IMR-90 (cell line): ENCODE measurements around the gene SLC39A11. TPM values are rescaled to one million over a fixed set of nuclear protein-coding genes. Genes with fewer than 3 reads are reported as not detected.

ENCODE experiments used
- ATAC-seq: fragments of 200-7000 bp; cut with Tn5 transposase; 2 replicates; pipeline ENCODE4 v1.9.1; 2020; ENCODE audit warnings: low read depth, mild to moderate bottlenecking, moderate library complexity
- BruUV-seq: library from RNA; stranded (reverse); fragments of 400-500 nt; replicated peaks from 2 replicates; lab custom pipeline; 2021; lab: Mats Ljungman, UMichigan
- CTCF ChIA-PET: fragments of 300-600 bp; formaldehyde crosslinking; extraction: SDS; loops from one replicate; lab custom pipeline; 2021; ENCODE audit warnings: antibody characterized with exemption; lab: Yijun Ruan, JAX
- POLR2A ChIA-PET: fragments of 300-600 bp; sonication (Branson Sonifier 250); formaldehyde crosslinking; loops from one replicate; lab custom pipeline; 2022; ENCODE audit warnings: antibody characterized with exemption; ENCODE audit not compliant: unreplicated experiment; lab: Charles Lee
- DNase-seq: peaks from one replicate; pipeline ENCODE4 v3.0.0; 2013
- H2AFZ ChIP-seq: replicated peaks from 2 replicates; pipeline ENCODE3; 2013; ENCODE audit warnings: low read length, mild to moderate bottlenecking; ENCODE audit not compliant: poor library complexity
- H2AK5ac ChIP-seq: 2 replicates; pipeline ENCODE4 v1.6.1; 2013; ENCODE audit warnings: low read depth, low read length, inconsistent platforms
- H2AK9ac ChIP-seq: replicated peaks from 2 replicates; pipeline ENCODE3; 2013; ENCODE audit warnings: mild to moderate bottlenecking, low read depth, low read length, moderate library complexity; ENCODE audit not compliant: poor library complexity
- H2BK120ac ChIP-seq: 2 replicates; pipeline ENCODE4 v1.6.1; 2013; ENCODE audit warnings: low read depth, low read length, inconsistent platforms
- H2BK15ac ChIP-seq: 3 replicates; pipeline ENCODE4 v1.6.1; 2013; ENCODE audit warnings: low read depth, low read length, inconsistent platforms
- H2BK20ac ChIP-seq: 2 replicates; pipeline ENCODE4 v1.6.1; 2013; ENCODE audit warnings: low read depth, mild to moderate bottlenecking, inconsistent platforms, low read length, moderate library complexity
- H2BK5ac ChIP-seq: 2 replicates; pipeline ENCODE4 v1.6.1; 2013; ENCODE audit warnings: mild to moderate bottlenecking, low read depth, low read length, inconsistent platforms; ENCODE audit not compliant: poor library complexity, severe bottlenecking
- H3K14ac ChIP-seq: replicated peaks from 2 replicates; pipeline ENCODE4 v1.6.1; 2013; ENCODE audit warnings: low read depth, low read length, inconsistent platforms
- H3K18ac ChIP-seq: 2 replicates; pipeline ENCODE4 v1.6.1; 2013; ENCODE audit warnings: low read depth, low read length, control low read depth
- H3K23ac ChIP-seq: 2 replicates; pipeline ENCODE4 v1.6.1; 2013; ENCODE audit warnings: low read depth, low read length, inconsistent platforms
- H3K27ac ChIP-seq: 2 replicates; pipeline ENCODE4 v1.5.1; 2013; ENCODE audit warnings: mild to moderate bottlenecking, control low read depth, low read length; ENCODE audit not compliant: insufficient read depth
- H3K27me3 ChIP-seq: 2 replicates; pipeline ENCODE4 v1.6.1; 2013; ENCODE audit warnings: low read length; ENCODE audit not compliant: control insufficient read depth, insufficient read depth
- H3K36me3 ChIP-seq: 2 replicates; pipeline ENCODE4 v1.6.1; 2013; ENCODE audit warnings: low read length, mixed read lengths; ENCODE audit not compliant: control insufficient read depth, insufficient read depth
- H3K4ac ChIP-seq: 2 replicates; pipeline ENCODE4 v1.6.1; 2013; ENCODE audit warnings: low read depth, low read length, inconsistent platforms
- H3K4me1 ChIP-seq: 2 replicates; pipeline ENCODE4 v1.6.1; 2013; ENCODE audit warnings: low read length, mixed read lengths; ENCODE audit not compliant: control insufficient read depth, insufficient read depth
- H3K4me2 ChIP-seq: 2 replicates; pipeline ENCODE4 v1.6.1; 2013; ENCODE audit warnings: low read depth, mild to moderate bottlenecking, control low read depth, low read length, moderate library complexity
- H3K4me3 ChIP-seq: 2 replicates; pipeline ENCODE4 v1.5.1; 2013; ENCODE audit warnings: low read depth, mild to moderate bottlenecking, control low read depth, low read length, moderate library complexity; ENCODE audit not compliant: insufficient read depth
- H3K56ac ChIP-seq: 2 replicates; pipeline ENCODE4 v1.6.1; 2013; ENCODE audit warnings: low read length, inconsistent platforms; ENCODE audit not compliant: insufficient read depth; ENCODE audit errors: extremely low read depth
- H3K79me1 ChIP-seq, 2 experiments: 2 replicates each; pipeline ENCODE4 v1.6.1; 2013; ENCODE audit warnings: low read length in 2 of 2, inconsistent platforms in 1 of 2, low read depth in 1 of 2
- H3K9ac ChIP-seq: 2 replicates; pipeline ENCODE4 v1.6.1; 2013; ENCODE audit warnings: low read depth, low read length, control low read depth
- H3K9me1 ChIP-seq: 2 replicates; pipeline ENCODE4 v1.6.1; 2013; ENCODE audit warnings: low read length, inconsistent platforms; ENCODE audit not compliant: insufficient read depth
- H3K9me3 ChIP-seq: 2 replicates; pipeline ENCODE4 v1.6.1; 2013; ENCODE audit warnings: low read length; ENCODE audit not compliant: control insufficient read depth, insufficient read depth
- H4K20me1 ChIP-seq: 2 replicates; pipeline ENCODE4 v1.6.1; 2013; ENCODE audit warnings: low read length, inconsistent platforms; ENCODE audit not compliant: insufficient read depth
- H4K5ac ChIP-seq: 2 replicates; pipeline ENCODE4 v1.6.1; 2013; ENCODE audit warnings: mild to moderate bottlenecking, low read depth, low read length, control low read depth
- H4K8ac ChIP-seq, 2 experiments: 2 replicates each; pipeline ENCODE4 v1.6.1; 2013; ENCODE audit warnings: low read depth in 2 of 2, low read length in 2 of 2, control low read depth in 1 of 2, inconsistent platforms in 1 of 2
- H4K91ac ChIP-seq: 2 replicates; pipeline ENCODE4 v1.6.1; 2013; ENCODE audit warnings: low read depth, low read length, inconsistent platforms; ENCODE audit not compliant: insufficient read depth
- BHLHE40 ChIP-seq: fragments of 150-350 bp; IDR thresholded peaks from 2 replicates; pipeline ENCODE4 v1.6.1; 2016; ENCODE audit warnings: mild to moderate bottlenecking, low read depth, low read length
- CEBPB ChIP-seq: IDR thresholded peaks from 2 replicates; pipeline ENCODE4 v1.6.1; 2012; ENCODE audit warnings: low read depth, low read length, improper control_type of control experiment
- CHD1 ChIP-seq: IDR thresholded peaks from 2 replicates; pipeline ENCODE4 v1.6.1; 2012; ENCODE audit warnings: low read depth, low read length, improper control_type of control experiment
- FOS ChIP-seq: fragments of 150-350 bp; IDR thresholded peaks from 2 replicates; pipeline ENCODE4 v1.6.1; 2016; ENCODE audit warnings: low read depth, low read length
- MAZ ChIP-seq: IDR thresholded peaks from 2 replicates; pipeline ENCODE4 v1.6.1; 2012; ENCODE audit warnings: low read depth, mild to moderate bottlenecking, low read length, improper control_type of control experiment, moderate library complexity, borderline replicate concordance
- MXI1 ChIP-seq: IDR thresholded peaks from 2 replicates; pipeline ENCODE4 v1.6.1; 2012; ENCODE audit warnings: low read depth, mild to moderate bottlenecking, low read length, moderate library complexity, borderline replicate concordance
- POLR2A ChIP-seq: IDR thresholded peaks from 2 replicates; pipeline ENCODE4 v1.6.1; 2012; ENCODE audit warnings: mild to moderate bottlenecking, low read depth, low read length
- RAD21 ChIP-seq: IDR thresholded peaks from 2 replicates; pipeline ENCODE4 v1.6.1; 2012; ENCODE audit warnings: low read length, improper control_type of control experiment
- RCOR1 ChIP-seq: IDR thresholded peaks from 2 replicates; pipeline ENCODE4 v1.6.1; 2012; ENCODE audit warnings: mild to moderate bottlenecking, low read length, improper control_type of control experiment; ENCODE audit not compliant: insufficient replicate concordance
- whole genome bisulfite sequencing, 2 experiments: methylation state at CpG; one replicate each; pipeline versions ENCODE4 v1.1.5 to v1.1.7; 2013; ENCODE audit warnings: missing lambda C conversion rate in 2 of 2; ENCODE audit not compliant: insufficient read length in 1 of 2; ENCODE audit errors: extremely low coverage in 2 of 2; 5-methylcytosine and 5-hydroxymethylcytosine counted together
- dilution Hi-C: fragments of 300-500 bp; cut with HindIII; formaldehyde crosslinking; loops from one replicate; pipeline ENCODE4 v1.14.3; 2018; ENCODE audit warnings: low sequenced_read_pairs; ENCODE audit not compliant: unreplicated experiment
- in situ Hi-C: fragments of 300-500 bp; cut with MboI; formaldehyde crosslinking; loops from 3 replicates; pipeline ENCODE4 v1.14.3; 2019; ENCODE audit warnings: low sequenced_read_pairs, inconsistent platforms, mixed read lengths
- intact Hi-C: fragments of 100-400 bp; cut with micrococcal nuclease; formaldehyde crosslinking; loops from 2 replicates; pipeline ENCODE4 v1.10.0; 2022
- polyA plus RNA-seq, 3 experiments: library from polyadenylated mRNA; depleted of rRNA; stranded (reverse); fragments of >200 nt; gene quantifications; 2 replicates each; pipeline ENCODE4 v1.2.3, GENCODE V29; 2012; ENCODE audit warnings: low replicate concordance in 1 of 3
- total RNA-seq: library from RNA; depleted of rRNA; stranded (reverse); fragments of >200 nt; gene quantifications from 2 replicates; pipeline ENCODE4 v1.2.3, GENCODE V29; 2012
- TF ChIP-seq, protein P1 (sequence below): fragments of 150-350 bp; IDR thresholded peaks from 2 replicates; pipeline ENCODE4 v1.6.1; 2016; ENCODE audit warnings: low read depth, mild to moderate bottlenecking, low read length, moderate library complexity, borderline replicate concordance
- TF ChIP-seq, protein P2 (sequence below): fragments of 150-350 bp; IDR thresholded peaks from 2 replicates; pipeline ENCODE4 v1.6.1; 2017; ENCODE audit warnings: mild to moderate bottlenecking, antibody characterized with exemption, low read length, low read depth
- TF ChIP-seq, protein P3 (sequence below): conservative IDR thresholded peaks from 2 replicates; pipeline ENCODE4 v1.5.1; 2012; ENCODE audit warnings: mild to moderate bottlenecking, low read depth, low read length, improper control_type of control experiment

SLC39A11 gene
- total and polyA plus RNA-seq, 2 of the 4 experiments (the other 2 are of a cell fraction), result 8.8 to 14.3 TPM

DNA sequence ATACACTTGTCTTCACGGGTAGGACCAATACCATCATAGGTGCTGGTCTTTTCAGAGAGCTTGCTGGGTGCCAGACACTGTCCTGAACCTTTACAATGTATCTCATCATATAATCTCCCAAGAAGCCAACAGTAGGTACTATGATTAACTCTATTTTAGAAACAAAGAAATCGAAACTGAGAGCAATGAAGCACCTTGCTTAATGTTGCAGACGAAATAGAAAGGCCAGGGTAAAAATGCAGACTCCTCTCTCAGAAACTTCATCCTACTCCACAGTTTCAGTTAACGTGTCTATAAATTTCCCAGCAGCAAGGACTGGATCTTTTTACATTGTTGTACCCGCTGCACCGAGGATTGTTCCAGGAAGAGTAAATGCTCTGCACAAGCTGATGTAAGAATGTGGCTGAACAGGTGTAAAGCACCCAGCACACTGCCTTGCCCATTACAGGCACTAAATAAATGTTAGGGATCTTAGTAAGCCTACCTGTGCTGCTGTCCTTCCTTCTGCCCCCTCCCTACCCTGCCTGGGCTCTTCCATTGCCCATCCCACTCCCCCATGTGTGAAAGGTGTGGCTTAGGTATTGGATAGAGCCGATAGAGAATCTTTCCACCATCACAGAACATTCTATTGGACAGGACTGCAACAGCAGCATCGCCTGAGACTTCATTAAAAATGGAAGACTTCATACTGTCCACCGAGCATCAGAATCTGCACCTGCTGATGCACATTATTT, 495.0 kb downstream of the SLC39A11 start:
- H3K23ac ChIP-seq, result no peak overlapping the region
- TF ChIP-seq POLR2A (no peak), CHD1 (no peak), BHLHE40 (no peak), FOS (no peak), CEBPB (no peak), MXI1 (no peak), RAD21 (no peak), MAZ (no peak), RCOR1 (no peak)
- TF ChIP-seq, protein P1, sequence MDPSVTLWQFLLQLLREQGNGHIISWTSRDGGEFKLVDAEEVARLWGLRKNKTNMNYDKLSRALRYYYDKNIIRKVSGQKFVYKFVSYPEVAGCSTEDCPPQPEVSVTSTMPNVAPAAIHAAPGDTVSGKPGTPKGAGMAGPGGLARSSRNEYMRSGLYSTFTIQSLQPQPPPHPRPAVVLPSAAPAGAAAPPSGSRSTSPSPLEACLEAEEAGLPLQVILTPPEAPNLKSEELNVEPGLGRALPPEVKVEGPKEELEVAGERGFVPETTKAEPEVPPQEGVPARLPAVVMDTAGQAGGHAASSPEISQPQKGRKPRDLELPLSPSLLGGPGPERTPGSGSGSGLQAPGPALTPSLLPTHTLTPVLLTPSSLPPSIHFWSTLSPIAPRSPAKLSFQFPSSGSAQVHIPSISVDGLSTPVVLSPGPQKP, result no peak
- TF ChIP-seq, protein P2, sequence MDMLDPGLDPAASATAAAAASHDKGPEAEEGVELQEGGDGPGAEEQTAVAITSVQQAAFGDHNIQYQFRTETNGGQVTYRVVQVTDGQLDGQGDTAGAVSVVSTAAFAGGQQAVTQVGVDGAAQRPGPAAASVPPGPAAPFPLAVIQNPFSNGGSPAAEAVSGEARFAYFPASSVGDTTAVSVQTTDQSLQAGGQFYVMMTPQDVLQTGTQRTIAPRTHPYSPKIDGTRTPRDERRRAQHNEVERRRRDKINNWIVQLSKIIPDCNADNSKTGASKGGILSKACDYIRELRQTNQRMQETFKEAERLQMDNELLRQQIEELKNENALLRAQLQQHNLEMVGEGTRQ, result no peak
- TF ChIP-seq, protein P3, sequence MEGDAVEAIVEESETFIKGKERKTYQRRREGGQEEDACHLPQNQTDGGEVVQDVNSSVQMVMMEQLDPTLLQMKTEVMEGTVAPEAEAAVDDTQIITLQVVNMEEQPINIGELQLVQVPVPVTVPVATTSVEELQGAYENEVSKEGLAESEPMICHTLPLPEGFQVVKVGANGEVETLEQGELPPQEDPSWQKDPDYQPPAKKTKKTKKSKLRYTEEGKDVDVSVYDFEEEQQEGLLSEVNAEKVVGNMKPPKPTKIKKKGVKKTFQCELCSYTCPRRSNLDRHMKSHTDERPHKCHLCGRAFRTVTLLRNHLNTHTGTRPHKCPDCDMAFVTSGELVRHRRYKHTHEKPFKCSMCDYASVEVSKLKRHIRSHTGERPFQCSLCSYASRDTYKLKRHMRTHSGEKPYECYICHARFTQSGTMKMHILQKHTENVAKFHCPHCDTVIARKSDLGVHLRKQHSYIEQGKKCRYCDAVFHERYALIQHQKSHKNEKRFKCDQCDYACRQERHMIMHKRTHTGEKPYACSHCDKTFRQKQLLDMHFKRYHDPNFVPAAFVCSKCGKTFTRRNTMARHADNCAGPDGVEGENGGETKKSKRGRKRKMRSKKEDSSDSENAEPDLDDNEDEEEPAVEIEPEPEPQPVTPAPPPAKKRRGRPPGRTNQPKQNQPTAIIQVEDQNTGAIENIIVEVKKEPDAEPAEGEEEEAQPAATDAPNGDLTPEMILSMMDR, result no peak
- dilution Hi-C loops, result no loop called here

More for the DNA sequence above, 495.0 kb downstream of the SLC39A11 start:
- no peak overlapping the region for H2BK15ac ChIP-seq
- H2BK20ac ChIP-seq, result no peak overlapping the region
- no peak overlapping the region for H3K4ac ChIP-seq
- no peak overlapping the region for H3K14ac ChIP-seq
- BruUV-seq, result no TSS peak
- H2AK5ac ChIP-seq, result no peak overlapping the region
- no peaks in the 10 kb centered on the region for H4K20me1 ChIP-seq
- H3K18ac ChIP-seq, result no peak overlapping the region
- H3K9me1 ChIP-seq, result peaks cover 6% of the 10 kb centered on the region; the same call in 1 of the 2 replicates
- H3K9me3 ChIP-seq, result no peaks in the 10 kb centered on the region
- no peak for DNase-seq
- no peaks in the 10 kb centered on the region for H3K27me3 ChIP-seq
- no peak overlapping the region for H4K91ac ChIP-seq
- no peak overlapping the region for H3K9ac ChIP-seq
- no peak overlapping the region for H3K27ac ChIP-seq
- no peak overlapping the region for H2BK5ac ChIP-seq
- no peak overlapping the region for H4K8ac ChIP-seq
- H3K4me1 ChIP-seq, result peaks cover 10% of the 10 kb centered on the region
- H3K36me3 ChIP-seq, result no peaks in the 10 kb centered on the region
- ChIA-PET POLR2A (no interaction called here), CTCF (no interaction called here)
- H3K79me1 ChIP-seq, result no peaks in the 10 kb centered on the region
- intact Hi-C loops (loop anchor here (10.0 kb wide), 1 partner anchor 127 kb away; no protein-coding TSS in a partner anchor), in situ Hi-C loops (loop anchor here (25.0 kb wide), 1 partner anchor 765 kb away; no protein-coding TSS in a partner anchor)
- no peak overlapping the region for H2AK9ac ChIP-seq
- no peak overlapping the region for H3K56ac ChIP-seq
- H2BK120ac ChIP-seq, result no peak overlapping the region
- H2AFZ ChIP-seq, result no peak overlapping the region
- H4K5ac ChIP-seq, result no peak overlapping the region
- H3K4me3 ChIP-seq, result no peak overlapping the region
- no CpG with 5 or more reads among the region's 9 CpGs for WGBS, 2 experiments
- ATAC-seq, result no peak
- no peak overlapping the region for H3K4me2 ChIP-seq
